H1 (cell line): Measurements from ENCODE around the gene RUVBL1.
A peak's percentile ranks its signal among the peaks of the same experiment; 100 is the strongest.

Source experiments
- ATF3 ChIP-seq: IDR thresholded peaks from 2 replicates; pipeline ENCODE4 v1.6.1; 2011; ENCODE audit warnings: low read depth, mild to moderate bottlenecking, low read length; ENCODE audit not compliant: insufficient read depth
- CEBPB ChIP-seq: IDR thresholded peaks from 2 replicates; pipeline ENCODE4 v1.6.1; 2012; ENCODE audit warnings: low read depth, low read length
- EP300 ChIP-seq, 2 experiments: IDR thresholded peaks; 1 replicate in 1 of 2; 2 replicates in 1 of 2; pipeline ENCODE4 v1.6.1; 2011 to 2012; ENCODE audit warnings: low read depth in 2 of 2, low read length in 2 of 2, mild to moderate bottlenecking in 2 of 2, borderline replicate concordance in 1 of 2, inconsistent platforms in 1 of 2, moderate library complexity in 1 of 2
- EZH2 ChIP-seq: fragments of 200-600 bp; sonication (generic); IDR thresholded peaks from 2 replicates; pipeline ENCODE4 v1.7.1; 2012; ENCODE audit warnings: low read depth, mild to moderate bottlenecking, moderate library complexity, low read length, inconsistent platforms; ENCODE audit not compliant: severe bottlenecking
- GTF2F1 ChIP-seq: IDR thresholded peaks from 2 replicates; pipeline ENCODE4 v1.6.1; 2012; ENCODE audit warnings: low read depth, low read length, improper control_type of control experiment, borderline replicate concordance
- KDM1A ChIP-seq: fragments of 200-600, 300-600 bp; sonication (generic); IDR thresholded peaks from 2 replicates; pipeline ENCODE4 v1.7.1; 2016; ENCODE audit warnings: mild to moderate bottlenecking, low read length, borderline replicate concordance
- POLR2A ChIP-seq, 2 experiments: IDR thresholded peaks; 1 replicate in 1 of 2; 2 replicates in 1 of 2; pipeline ENCODE4 v1.6.1; 2011; ENCODE audit warnings: low read depth in 2 of 2, low read length in 2 of 2, mild to moderate bottlenecking in 2 of 2; ENCODE audit errors: control extremely low read depth in 1 of 2
- SIN3A ChIP-seq, 2 experiments: IDR thresholded peaks in 1 of 2; conservative IDR thresholded peaks in 1 of 2; 2 replicates each; pipeline ENCODE4 v1.6.1; 2011 to 2012; ENCODE audit warnings: low read length in 2 of 2, improper control_type of control experiment in 1 of 2, low read depth in 1 of 2, mild to moderate bottlenecking in 1 of 2
- SP4 ChIP-seq: IDR thresholded peaks from 2 replicates; pipeline ENCODE4 v1.6.1; 2012; ENCODE audit warnings: low read length, inconsistent platforms
- YY1 ChIP-seq: IDR thresholded peaks from 2 replicates; pipeline ENCODE4 v1.6.1; 2011; ENCODE audit warnings: low read depth, mild to moderate bottlenecking, low read length
- ZNF274 ChIP-seq: IDR thresholded peaks from 2 replicates; pipeline ENCODE4 v1.7.0; 2012; ENCODE audit warnings: low read length, borderline replicate concordance; ENCODE audit errors: extremely low read depth
- TF ChIP-seq, protein P1 (sequence below), 3 experiments: IDR thresholded peaks; 1 replicate in 2 of 3; 2 replicates in 1 of 3; pipeline versions ENCODE4 v1.5.1 to v1.6.1; 2011; ENCODE audit warnings: low read length in 3 of 3, mild to moderate bottlenecking in 3 of 3, inconsistent platforms in 2 of 3, low read depth in 1 of 3, moderate library complexity in 1 of 3; ENCODE audit not compliant: insufficient read depth in 1 of 3; ENCODE audit errors: control extremely low read depth in 1 of 3
- TF ChIP-seq, protein P2 (sequence below): IDR thresholded peaks from 2 replicates; pipeline ENCODE4 v1.6.1; 2011; ENCODE audit warnings: low read length, improper control_type of control experiment
- TF ChIP-seq, protein P3 (sequence below): IDR thresholded peaks from 2 replicates; pipeline ENCODE4 v1.6.1; 2012; ENCODE audit warnings: inconsistent platforms

DNA sequence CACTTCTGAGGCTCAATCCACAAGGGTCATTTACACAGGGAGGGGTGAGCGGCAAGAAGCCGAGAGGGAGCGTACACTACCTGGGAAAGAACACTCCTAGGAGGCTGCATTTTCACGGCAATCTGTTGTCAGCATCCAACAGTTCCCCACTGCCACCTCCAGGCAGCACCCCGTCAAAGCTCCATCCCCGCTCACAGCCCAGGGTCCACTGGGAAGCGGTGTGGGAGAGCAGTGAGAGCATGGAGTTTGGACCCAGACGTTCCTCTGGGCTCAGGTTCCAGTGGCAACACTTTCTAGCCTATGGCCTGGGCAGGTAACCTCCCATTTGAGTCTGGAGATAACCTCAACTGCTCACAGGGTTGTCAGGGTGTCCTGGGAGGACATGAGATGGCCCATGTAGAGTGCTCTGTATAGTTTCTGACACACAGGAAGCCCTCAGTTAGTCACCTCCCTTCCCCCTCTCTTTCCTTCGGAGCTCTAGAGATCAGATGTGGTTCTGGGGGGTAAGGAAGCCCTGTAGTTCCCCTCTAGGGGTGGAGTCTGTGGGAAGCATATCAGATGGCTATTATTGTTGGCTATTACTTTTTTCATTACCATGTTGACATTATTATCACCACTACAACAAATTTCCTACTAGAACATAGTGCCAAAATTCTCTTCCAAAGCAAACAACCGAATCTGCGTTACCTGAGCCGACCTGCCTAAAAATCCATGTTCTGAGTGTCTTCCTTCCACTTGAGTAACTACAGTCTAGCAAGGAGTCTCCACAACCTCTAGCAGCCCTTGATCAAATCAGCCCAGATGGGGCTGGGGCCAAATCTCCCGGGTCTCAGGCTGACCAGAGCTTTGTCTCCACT, 29.1 kb downstream of the RUVBL1 start:
- TF ChIP-seq, protein P1, sequence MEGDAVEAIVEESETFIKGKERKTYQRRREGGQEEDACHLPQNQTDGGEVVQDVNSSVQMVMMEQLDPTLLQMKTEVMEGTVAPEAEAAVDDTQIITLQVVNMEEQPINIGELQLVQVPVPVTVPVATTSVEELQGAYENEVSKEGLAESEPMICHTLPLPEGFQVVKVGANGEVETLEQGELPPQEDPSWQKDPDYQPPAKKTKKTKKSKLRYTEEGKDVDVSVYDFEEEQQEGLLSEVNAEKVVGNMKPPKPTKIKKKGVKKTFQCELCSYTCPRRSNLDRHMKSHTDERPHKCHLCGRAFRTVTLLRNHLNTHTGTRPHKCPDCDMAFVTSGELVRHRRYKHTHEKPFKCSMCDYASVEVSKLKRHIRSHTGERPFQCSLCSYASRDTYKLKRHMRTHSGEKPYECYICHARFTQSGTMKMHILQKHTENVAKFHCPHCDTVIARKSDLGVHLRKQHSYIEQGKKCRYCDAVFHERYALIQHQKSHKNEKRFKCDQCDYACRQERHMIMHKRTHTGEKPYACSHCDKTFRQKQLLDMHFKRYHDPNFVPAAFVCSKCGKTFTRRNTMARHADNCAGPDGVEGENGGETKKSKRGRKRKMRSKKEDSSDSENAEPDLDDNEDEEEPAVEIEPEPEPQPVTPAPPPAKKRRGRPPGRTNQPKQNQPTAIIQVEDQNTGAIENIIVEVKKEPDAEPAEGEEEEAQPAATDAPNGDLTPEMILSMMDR (IDR thresholded peaks at IDR 0.05; ENCODE audit: control extremely low read depth in 1 of 3, insufficient read depth in 1 of 3, low read depth in 1 of 3, low read length in 3 of 3), result peak; percentile 2 to 16 (median 13); a peak in 3 of 4 replicates
- no peak for TF ChIP-seq CEBPB
- TF ChIP-seq, protein P2, sequence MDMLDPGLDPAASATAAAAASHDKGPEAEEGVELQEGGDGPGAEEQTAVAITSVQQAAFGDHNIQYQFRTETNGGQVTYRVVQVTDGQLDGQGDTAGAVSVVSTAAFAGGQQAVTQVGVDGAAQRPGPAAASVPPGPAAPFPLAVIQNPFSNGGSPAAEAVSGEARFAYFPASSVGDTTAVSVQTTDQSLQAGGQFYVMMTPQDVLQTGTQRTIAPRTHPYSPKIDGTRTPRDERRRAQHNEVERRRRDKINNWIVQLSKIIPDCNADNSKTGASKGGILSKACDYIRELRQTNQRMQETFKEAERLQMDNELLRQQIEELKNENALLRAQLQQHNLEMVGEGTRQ, result no peak
- TF ChIP-seq SIN3A (conservative IDR thresholded peaks at IDR 0.05 in 1 of 2, IDR thresholded peaks at IDR 0.05 in 1 of 2; ENCODE audit: low read depth in 1 of 2, low read length in 2 of 2), result no peak
- no peak for TF ChIP-seq GTF2F1
- TF ChIP-seq SP4, result no peak
- no peak for TF ChIP-seq ZNF274
- TF ChIP-seq, protein P3, sequence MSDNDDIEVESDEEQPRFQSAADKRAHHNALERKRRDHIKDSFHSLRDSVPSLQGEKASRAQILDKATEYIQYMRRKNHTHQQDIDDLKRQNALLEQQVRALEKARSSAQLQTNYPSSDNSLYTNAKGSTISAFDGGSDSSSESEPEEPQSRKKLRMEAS, result no peak
- TF ChIP-seq ATF3, result no peak
- no peak for TF ChIP-seq EZH2
- no peak for TF ChIP-seq YY1
- no peak for TF ChIP-seq POLR2A (IDR thresholded peaks at IDR 0.05; ENCODE audit: control extremely low read depth in 1 of 2, low read depth in 2 of 2, low read length in 2 of 2)
- TF ChIP-seq KDM1A, result no peak
- TF ChIP-seq EP300 (IDR thresholded peaks at IDR 0.05; ENCODE audit: borderline replicate concordance in 1 of 2, low read depth in 2 of 2, low read length in 2 of 2), result no peak
